Measurements from ENCODE around the gene PLPP7.
"Not testable (repeated sequence)": the region's sequence is repeated elsewhere in the genome, so short reads cannot be mapped to it uniquely, and the experiment has no call there.

The PLPP7 gene

GRCh38 chr9:131270171-131271015 lies 19.1 kb upstream of the PLPP7 start:
- DNase-seq = peak; percentile 56 to 67

GRCh38 chr9:131271016-131271273 lies 18.6 kb upstream of the PLPP7 start:
- DNase-seq = not testable (repeated sequence)

GRCh38 chr9:131271506-131271931 lies 18.0 kb upstream of the PLPP7 start:
- DNase-seq = no peak

GRCh38 chr9:131272212-131272611 lies 17.3 kb upstream of the PLPP7 start:
- no peak for DNase-seq

- DNase-seq = peak in 1 of 2 donors; percentile 20
Observed at GRCh38 chr9:131273146-131273855, 16.2 kb upstream of the PLPP7 start.

GRCh38 chr9:131273856-131274673 lies 15.5 kb upstream of the PLPP7 start:
- no peak for DNase-seq

- DNase-seq = no peak
Observed at GRCh38 chr9:131274674-131275331, 14.7 kb upstream of the PLPP7 start.

GRCh38 chr9:131275332-131276093 lies 14.0 kb upstream of the PLPP7 start:
- DNase-seq = peak in 1 of 2 donors; percentile 24

- peak; percentile 52 to 53 for DNase-seq
Observed at GRCh38 chr9:131276094-131276888, 13.2 kb upstream of the PLPP7 start, which contains the start of gene FAM78A. FAM78A (minus strand) TSS chr9:131276510; CDS start chr9:131276179, 331 bp downstream.

GRCh38 chr9:131276891-131277286 lies 12.6 kb upstream of the PLPP7 start:
- peak in 1 of 2 donors; percentile 60 for DNase-seq

GRCh38 chr9:131277287-131277909 lies 12.1 kb upstream of the PLPP7 start:
- DNase-seq = no peak

GRCh38 chr9:131277910-131278701 lies 11.4 kb upstream of the PLPP7 start:
- DNase-seq = peak; percentile 77 to 83

- DNase-seq = no peak
Observed at GRCh38 chr9:131278702-131279111, 10.8 kb upstream of the PLPP7 start.

GRCh38 chr9:131279196-131279862 lies 10.2 kb upstream of the PLPP7 start:
- DNase-seq = no peak

- no peak for DNase-seq
Observed at GRCh38 chr9:131279863-131280570, 9.5 kb upstream of the PLPP7 start.

GRCh38 chr9:131280660-131281059 lies 8.9 kb upstream of the PLPP7 start:
- no peak for DNase-seq

GRCh38 chr9:131281119-131281965 lies 8.2 kb upstream of the PLPP7 start:
- no peak for DNase-seq

GRCh38 chr9:131282175-131282574 lies 7.3 kb upstream of the PLPP7 start:
- DNase-seq = no peak
